Neural cell (in vitro differentiated cells): ENCODE data around the gene COL6A3. TPM values are rescaled to one million over a fixed set of nuclear protein-coding genes. Genes with fewer than 3 reads are reported as not detected.
"Not testable (repeated sequence)": the region's sequence is repeated elsewhere in the genome, so short reads cannot be mapped to it uniquely, and the experiment has no call there.

Experiments used
- H2AFZ ChIP-seq: fragments of 200-600, 300-800 bp; sonication (generic), shearing (Covaris generic); 2 replicates; pipeline ENCODE4 v1.6.0; 2014; ENCODE audit warnings: low read depth, mild to moderate bottlenecking, antibody characterized with exemption, low read length, moderate library complexity
- H3F3A ChIP-seq: fragments of 200-600 bp; shearing (Covaris generic); 2 replicates; pipeline ENCODE4 v1.6.1; 2016; ENCODE audit warnings: mild to moderate bottlenecking, moderate library complexity, mixed read lengths, antibody characterized with exemption, low read length; ENCODE audit not compliant: insufficient read depth, poor library complexity, severe bottlenecking
- H3K27ac ChIP-seq: fragments of 200-600, 300-800 bp; sonication (generic), shearing (Covaris generic); 2 replicates; pipeline ENCODE4 v1.5.1; 2014; ENCODE audit warnings: mild to moderate bottlenecking, low read length, moderate library complexity
- H3K27me3 ChIP-seq: fragments of 300-800, 200-600 bp; sonication (generic), shearing (Covaris generic); 2 replicates; pipeline ENCODE4 v1.6.0; 2014; ENCODE audit warnings: mild to moderate bottlenecking, low read depth, low read length, moderate library complexity; ENCODE audit not compliant: insufficient read depth
- H3K36me3 ChIP-seq: fragments of 300-800, 200-600 bp; sonication (generic), shearing (Covaris generic); 2 replicates; pipeline ENCODE4 v1.5.1; 2014; ENCODE audit warnings: mild to moderate bottlenecking, antibody characterized with exemption, low read length, moderate library complexity; ENCODE audit not compliant: insufficient read depth
- H3K4me2 ChIP-seq: fragments of 300-800, 200-600 bp; sonication (generic), shearing (Covaris generic); 2 replicates; pipeline ENCODE4 v1.6.0; 2014; ENCODE audit warnings: mild to moderate bottlenecking, low read length
- H3K4me3 ChIP-seq: fragments of 300-800, 200-600 bp; sonication (generic), shearing (Covaris generic); 2 replicates; pipeline ENCODE4 v1.5.1; 2014; ENCODE audit warnings: mild to moderate bottlenecking, low read length, moderate library complexity
- H3K79me2 ChIP-seq: fragments of 200-600 bp; shearing (Covaris generic); replicated peaks from 2 replicates; pipeline ENCODE4 v1.6.0; 2014; ENCODE audit warnings: mild to moderate bottlenecking, low read length, moderate library complexity; ENCODE audit not compliant: insufficient read depth
- H3K9ac ChIP-seq: fragments of 300-800, 200-600 bp; sonication (generic), shearing (Covaris generic); 2 replicates; pipeline ENCODE4 v1.6.1; 2016; ENCODE audit warnings: mild to moderate bottlenecking, low read length, mixed read lengths
- H3K9me2 ChIP-seq: fragments of 200-600 bp; shearing (Covaris generic); 2 replicates; pipeline ENCODE4 v1.6.1; 2016; ENCODE audit warnings: mild to moderate bottlenecking, low read length, mixed read lengths; ENCODE audit not compliant: insufficient read depth
- H3K9me3 ChIP-seq: fragments of 200-600, 300-800 bp; sonication (generic), shearing (Covaris generic); 2 replicates; pipeline ENCODE4 v1.6.1; 2016; ENCODE audit warnings: mild to moderate bottlenecking, mixed run types, low read length, moderate library complexity, mixed read lengths
- H4K20me1 ChIP-seq: fragments of 200-600 bp; shearing (Covaris generic); 2 replicates; pipeline ENCODE4 v1.6.1; 2016; ENCODE audit warnings: mild to moderate bottlenecking, mixed run types; ENCODE audit not compliant: insufficient read depth
- EP300 ChIP-seq: fragments of 450-650 bp; conservative IDR thresholded peaks from 2 replicates; pipeline ENCODE4 v1.6.1; 2014; ENCODE audit warnings: antibody characterized with exemption, mild to moderate bottlenecking, moderate library complexity; ENCODE audit not compliant: poor library complexity, severe bottlenecking
- EZH2 ChIP-seq: fragments of 200-600, 300-800 bp; shearing (Covaris generic), sonication (generic); IDR thresholded peaks from 2 replicates; pipeline ENCODE4 v1.6.1; 2014; ENCODE audit warnings: antibody characterized with exemption, low read length, borderline replicate concordance, mild to moderate bottlenecking; ENCODE audit not compliant: insufficient read depth, poor library complexity, severe bottlenecking
- MXI1 ChIP-seq: fragments of 450-650 bp; conservative IDR thresholded peaks from 2 replicates; pipeline ENCODE4 v1.6.1; 2014; ENCODE audit warnings: antibody characterized with exemption, mild to moderate bottlenecking; ENCODE audit not compliant: poor library complexity, severe bottlenecking
- POLR2AphosphoS5 ChIP-seq: IDR thresholded peaks from 2 replicates; pipeline ENCODE4 v1.6.1; 2012
- RAD21 ChIP-seq: fragments of 450-650 bp; conservative IDR thresholded peaks from 2 replicates; pipeline ENCODE4 v1.6.1; 2014; ENCODE audit warnings: antibody characterized with exemption, mild to moderate bottlenecking, moderate library complexity
- SMC3 ChIP-seq: fragments of 450-650 bp; conservative IDR thresholded peaks from 2 replicates; pipeline ENCODE4 v1.6.1; 2014; ENCODE audit warnings: antibody characterized with exemption, mild to moderate bottlenecking, moderate library complexity; ENCODE audit not compliant: poor library complexity
- TAF1 ChIP-seq: IDR thresholded peaks from 2 replicates; pipeline ENCODE4 v1.6.1; 2012; ENCODE audit warnings: low read depth
- polyA plus RNA-seq: library from polyadenylated mRNA; depleted of rRNA; stranded (reverse); fragments of >200 nt; gene quantifications from 2 replicates; pipeline ENCODE4 v1.2.3, GENCODE V29; 2014
- TF ChIP-seq, protein P1 (sequence below): fragments of 450-650 bp; IDR thresholded peaks from 2 replicates; pipeline ENCODE4 v1.5.1; 2014; ENCODE audit warnings: antibody characterized with exemption, mild to moderate bottlenecking, moderate library complexity; ENCODE audit not compliant: poor library complexity, severe bottlenecking
- TF ChIP-seq, protein P2 (sequence below): IDR thresholded peaks from 2 replicates; pipeline ENCODE4 v1.6.1; 2012; ENCODE audit warnings: borderline replicate concordance

Gene COL6A3
- polyA plus RNA-seq, 1 donor from 2014 or later = 0.05 TPM

DNA sequence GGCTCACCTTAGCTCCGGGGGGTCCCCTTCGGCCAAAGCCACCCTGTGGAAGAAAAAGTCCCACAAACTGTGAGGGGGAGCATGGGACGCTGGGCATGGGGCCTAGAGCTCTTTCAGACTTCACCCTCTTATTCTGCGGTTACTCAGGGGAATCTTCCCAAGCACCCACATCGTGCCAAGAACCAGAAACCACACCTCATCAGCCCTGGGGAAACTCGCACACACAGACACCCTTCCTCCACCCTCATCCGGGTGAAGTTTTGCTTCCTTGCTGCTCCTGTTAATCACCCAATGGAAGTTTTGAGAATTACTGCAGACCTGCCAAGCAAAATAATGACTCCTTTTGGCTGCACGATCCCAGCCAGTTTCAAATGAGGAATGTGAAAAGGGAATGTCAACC, 59.1 kb downstream of the COL6A3 start:
- no peaks in the 10 kb centered on the region for H3F3A ChIP-seq
- no peaks in the 10 kb centered on the region for H3K9me2 ChIP-seq
- no peaks in the 10 kb centered on the region for H3K9me3 ChIP-seq
- H3K4me2 ChIP-seq = no peak overlapping the region
- no peaks in the 10 kb centered on the region for H4K20me1 ChIP-seq
- H3K27ac ChIP-seq = no peak overlapping the region
- H3K27me3 ChIP-seq = no peaks in the 10 kb centered on the region
- no peaks in the 10 kb centered on the region for H3K36me3 ChIP-seq
- no peaks in the 10 kb centered on the region for H3K79me2 ChIP-seq
- H3K9ac ChIP-seq = no peak overlapping the region
- TF ChIP-seq, protein P1, sequence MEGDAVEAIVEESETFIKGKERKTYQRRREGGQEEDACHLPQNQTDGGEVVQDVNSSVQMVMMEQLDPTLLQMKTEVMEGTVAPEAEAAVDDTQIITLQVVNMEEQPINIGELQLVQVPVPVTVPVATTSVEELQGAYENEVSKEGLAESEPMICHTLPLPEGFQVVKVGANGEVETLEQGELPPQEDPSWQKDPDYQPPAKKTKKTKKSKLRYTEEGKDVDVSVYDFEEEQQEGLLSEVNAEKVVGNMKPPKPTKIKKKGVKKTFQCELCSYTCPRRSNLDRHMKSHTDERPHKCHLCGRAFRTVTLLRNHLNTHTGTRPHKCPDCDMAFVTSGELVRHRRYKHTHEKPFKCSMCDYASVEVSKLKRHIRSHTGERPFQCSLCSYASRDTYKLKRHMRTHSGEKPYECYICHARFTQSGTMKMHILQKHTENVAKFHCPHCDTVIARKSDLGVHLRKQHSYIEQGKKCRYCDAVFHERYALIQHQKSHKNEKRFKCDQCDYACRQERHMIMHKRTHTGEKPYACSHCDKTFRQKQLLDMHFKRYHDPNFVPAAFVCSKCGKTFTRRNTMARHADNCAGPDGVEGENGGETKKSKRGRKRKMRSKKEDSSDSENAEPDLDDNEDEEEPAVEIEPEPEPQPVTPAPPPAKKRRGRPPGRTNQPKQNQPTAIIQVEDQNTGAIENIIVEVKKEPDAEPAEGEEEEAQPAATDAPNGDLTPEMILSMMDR = no peak
- TF ChIP-seq SMC3 = no peak
- TF ChIP-seq, protein P2, sequence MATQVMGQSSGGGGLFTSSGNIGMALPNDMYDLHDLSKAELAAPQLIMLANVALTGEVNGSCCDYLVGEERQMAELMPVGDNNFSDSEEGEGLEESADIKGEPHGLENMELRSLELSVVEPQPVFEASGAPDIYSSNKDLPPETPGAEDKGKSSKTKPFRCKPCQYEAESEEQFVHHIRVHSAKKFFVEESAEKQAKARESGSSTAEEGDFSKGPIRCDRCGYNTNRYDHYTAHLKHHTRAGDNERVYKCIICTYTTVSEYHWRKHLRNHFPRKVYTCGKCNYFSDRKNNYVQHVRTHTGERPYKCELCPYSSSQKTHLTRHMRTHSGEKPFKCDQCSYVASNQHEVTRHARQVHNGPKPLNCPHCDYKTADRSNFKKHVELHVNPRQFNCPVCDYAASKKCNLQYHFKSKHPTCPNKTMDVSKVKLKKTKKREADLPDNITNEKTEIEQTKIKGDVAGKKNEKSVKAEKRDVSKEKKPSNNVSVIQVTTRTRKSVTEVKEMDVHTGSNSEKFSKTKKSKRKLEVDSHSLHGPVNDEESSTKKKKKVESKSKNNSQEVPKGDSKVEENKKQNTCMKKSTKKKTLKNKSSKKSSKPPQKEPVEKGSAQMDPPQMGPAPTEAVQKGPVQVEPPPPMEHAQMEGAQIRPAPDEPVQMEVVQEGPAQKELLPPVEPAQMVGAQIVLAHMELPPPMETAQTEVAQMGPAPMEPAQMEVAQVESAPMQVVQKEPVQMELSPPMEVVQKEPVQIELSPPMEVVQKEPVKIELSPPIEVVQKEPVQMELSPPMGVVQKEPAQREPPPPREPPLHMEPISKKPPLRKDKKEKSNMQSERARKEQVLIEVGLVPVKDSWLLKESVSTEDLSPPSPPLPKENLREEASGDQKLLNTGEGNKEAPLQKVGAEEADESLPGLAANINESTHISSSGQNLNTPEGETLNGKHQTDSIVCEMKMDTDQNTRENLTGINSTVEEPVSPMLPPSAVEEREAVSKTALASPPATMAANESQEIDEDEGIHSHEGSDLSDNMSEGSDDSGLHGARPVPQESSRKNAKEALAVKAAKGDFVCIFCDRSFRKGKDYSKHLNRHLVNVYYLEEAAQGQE = no peak
- no peak for TF ChIP-seq EZH2
- TF ChIP-seq MXI1 = no peak
- TF ChIP-seq EP300 = no peak
- TF ChIP-seq TAF1 = no peak
- TF ChIP-seq POLR2AphosphoS5 = no peak
- TF ChIP-seq RAD21 = no peak
- no peak overlapping the region for H2AFZ ChIP-seq
- no peak overlapping the region for H3K4me3 ChIP-seq

DNA sequence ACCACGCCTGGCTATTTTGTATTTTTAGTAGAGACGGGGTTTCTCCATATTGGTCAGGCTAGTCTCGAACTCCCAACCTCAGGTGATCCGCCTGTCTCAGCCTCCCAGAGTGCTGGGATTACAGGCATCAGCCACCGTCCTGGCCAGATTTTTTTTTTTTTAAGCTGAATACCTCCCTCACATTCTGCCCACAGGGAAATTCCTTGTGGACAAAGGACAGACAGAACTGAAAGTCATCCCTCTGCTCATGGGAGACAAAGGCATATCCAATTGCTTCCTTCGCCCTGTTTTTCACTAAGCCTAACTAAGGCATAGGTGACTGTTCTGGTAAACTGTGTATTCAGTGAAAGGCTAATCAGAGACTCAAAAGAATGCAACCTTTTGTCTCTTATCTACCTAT, 59.8 kb downstream of the COL6A3 start:
- not testable (repeated sequence) for H3K4me2 ChIP-seq, H3K79me2 ChIP-seq, H3K27me3 ChIP-seq, H3K9me3 ChIP-seq, H3K27ac ChIP-seq, H3F3A ChIP-seq, H3K9ac ChIP-seq, H3K4me3 ChIP-seq, H3K36me3 ChIP-seq, H2AFZ ChIP-seq, H3K9me2 ChIP-seq, H4K20me1 ChIP-seq

DNA sequence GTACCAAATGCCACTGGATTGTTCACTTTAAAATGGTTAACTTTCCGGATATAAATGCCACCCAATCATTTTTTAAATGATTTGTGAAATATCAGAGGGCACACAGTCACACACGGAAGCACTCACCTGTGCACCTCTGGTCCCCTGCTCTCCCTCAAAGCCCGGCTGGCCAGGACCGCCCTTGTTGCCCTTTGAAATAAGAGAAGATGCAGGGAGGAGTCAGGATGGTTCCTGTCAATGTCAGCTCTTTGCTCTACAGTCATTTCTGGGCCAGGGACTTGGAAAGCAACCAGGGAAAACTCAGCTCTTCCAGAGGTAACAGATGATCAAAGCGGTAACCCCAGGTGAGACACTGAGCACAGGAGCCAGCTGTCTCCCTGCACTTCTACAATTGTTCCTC, 60.7 kb downstream of the COL6A3 start:
- no peaks in the 10 kb centered on the region for H3K9me3 ChIP-seq
- H3K36me3 ChIP-seq = no peaks in the 10 kb centered on the region
- H3K27ac ChIP-seq = no peak overlapping the region
- no peak overlapping the region for H2AFZ ChIP-seq
- no peaks in the 10 kb centered on the region for H3K79me2 ChIP-seq
- no peak overlapping the region for H3K9ac ChIP-seq
- H3K4me2 ChIP-seq = no peak overlapping the region
- H4K20me1 ChIP-seq = no peaks in the 10 kb centered on the region
- H3K4me3 ChIP-seq = no peak overlapping the region
- TF ChIP-seq EZH2 (no peak), MXI1 (no peak), RAD21 (no peak), POLR2AphosphoS5 (no peak), SMC3 (no peak), EP300 (no peak), TAF1 (no peak)
- TF ChIP-seq, protein P2 = no peak
- TF ChIP-seq, protein P1 = no peak
- no peaks in the 10 kb centered on the region for H3F3A ChIP-seq
- no peaks in the 10 kb centered on the region for H3K9me2 ChIP-seq
- H3K27me3 ChIP-seq = no peaks in the 10 kb centered on the region
